Fibroblast of lung (primary cell): ENCODE data around the gene AACS. TPM values are rescaled to one million over a fixed set of nuclear protein-coding genes. Genes with fewer than 3 reads are reported as not detected.
"Not testable (repeated sequence)": the region's sequence is repeated elsewhere in the genome, so short reads cannot be mapped to it uniquely, and the experiment has no call there.

Source experiments
- DNase-seq, 2 donors: peaks; one replicate each; pipeline versions ENCODE4 v3.0.0 to v3.0.0-alpha.2; 2010; ENCODE audit warnings: low read depth in 2 of 2
- H2AFZ ChIP-seq: 2 replicates; pipeline ENCODE4 v1.5.1; 2012; ENCODE audit warnings: low read length, control low read depth, inconsistent platforms
- H3K27ac ChIP-seq: 2 replicates; pipeline ENCODE4 v1.5.1; 2011; ENCODE audit warnings: low read length, control low read depth; ENCODE audit not compliant: insufficient read depth
- H3K27me3 ChIP-seq: 2 replicates; pipeline ENCODE4 v1.5.1; 2011; ENCODE audit warnings: mild to moderate bottlenecking, low read length; ENCODE audit not compliant: control insufficient read depth, insufficient read depth
- H3K36me3 ChIP-seq: 2 replicates; pipeline ENCODE4 v1.5.1; 2011; ENCODE audit warnings: low read length; ENCODE audit not compliant: control insufficient read depth, insufficient read depth
- H3K4me1 ChIP-seq: 2 replicates; pipeline ENCODE4 v1.5.1; 2011; ENCODE audit warnings: low read length; ENCODE audit not compliant: control insufficient read depth, insufficient read depth; ENCODE audit errors: extremely low read depth
- H3K4me2 ChIP-seq: 2 replicates; pipeline ENCODE4 v1.5.1; 2011; ENCODE audit warnings: low read length, control low read depth; ENCODE audit not compliant: insufficient read depth; ENCODE audit errors: extremely low read depth
- H3K4me3 ChIP-seq, 4 experiments: fragments of 200-600 bp in 1 of 4; sonication (generic) in 1 of 4; replicated peaks in 1 of 4; 2 replicates each; pipeline ENCODE4 v1.5.1; 2011 to 2016; ENCODE audit warnings: low read length in 4 of 4, low read depth in 3 of 4, mild to moderate bottlenecking in 3 of 4, control low read depth in 2 of 4, inconsistent platforms in 1 of 4, mixed read lengths in 1 of 4; ENCODE audit not compliant: insufficient read depth in 1 of 4; ENCODE audit errors: control extremely low read depth in 1 of 4
- H3K79me2 ChIP-seq: 2 replicates; pipeline ENCODE4 v1.5.1; 2012; ENCODE audit warnings: mild to moderate bottlenecking, low read length, inconsistent platforms; ENCODE audit not compliant: control insufficient read depth, insufficient read depth
- H3K9ac ChIP-seq: 2 replicates; pipeline ENCODE4 v1.5.1; 2011; ENCODE audit warnings: mild to moderate bottlenecking, low read length, control low read depth; ENCODE audit not compliant: insufficient read depth
- H3K9me3 ChIP-seq: 2 replicates; pipeline ENCODE4 v1.5.1; 2012; ENCODE audit warnings: low read depth, low read length; ENCODE audit not compliant: control insufficient read depth, insufficient read depth
- H4K20me1 ChIP-seq: 2 replicates; pipeline ENCODE4 v1.5.1; 2011; ENCODE audit warnings: low read length; ENCODE audit not compliant: control insufficient read depth, insufficient read depth; ENCODE audit errors: extremely low read depth
- CTCF ChIP-seq, 2 donors: IDR thresholded peaks in 1 of 2; conservative IDR thresholded peaks in 1 of 2; 1 replicate in 1 of 2; 2 replicates in 1 of 2; pipeline ENCODE4 v1.5.1; 2011 to 2012; ENCODE audit warnings: low read length in 2 of 2, control low read depth in 1 of 2, inconsistent platforms in 1 of 2, low read depth in 1 of 2, mild to moderate bottlenecking in 1 of 2
- EZH2 ChIP-seq: IDR thresholded peaks from 2 replicates; pipeline ENCODE4 v1.5.1; 2012; ENCODE audit warnings: low read length, control low read depth, mild to moderate bottlenecking; ENCODE audit errors: missing control alignments
- polyA plus RNA-seq, 2 donors: library from polyadenylated mRNA; depleted of rRNA in 1 of 2; stranded (reverse) in 1 of 2; unstranded in 1 of 2; fragments of >200 nt; gene quantifications; 2 replicates each; pipeline ENCODE4 v1.2.1, GENCODE V29; 2011 to 2012; ENCODE audit warnings: missing spikeins in 1 of 2
- total RNA-seq: library from RNA; depleted of rRNA; stranded (reverse); fragments of >200 nt; gene quantifications from 2 replicates; pipeline ENCODE4 v1.2.1, GENCODE V29; 2014

Gene AACS
- total and polyA plus RNA-seq, 2 donors (not counting 1 experiment from before 2014, with no cell fraction given), result 24.7 to 31.5 TPM

- Histone ChIP-seq H3K4me2 (no peak overlapping the region), H3K36me3 (no peaks in the 10 kb centered on the region), H3K4me1 (no peaks in the 10 kb centered on the region), H3K27me3 (no peaks in the 10 kb centered on the region), H3K79me2 (no peaks in the 10 kb centered on the region), H3K9me3 (no peaks in the 10 kb centered on the region), H4K20me1 (no peaks in the 10 kb centered on the region), H3K27ac (no peak overlapping the region), H3K4me3 (no peak overlapping the region), H3K9ac (no peak overlapping the region), H2AFZ (no peak overlapping the region)
- TF ChIP-seq CTCF (conservative IDR thresholded peaks at IDR 0.05 in 1 of 2, IDR thresholded peaks at IDR 0.05 in 1 of 2; ENCODE audit: low read depth in 1 of 2, low read length in 2 of 2) (no peak), EZH2 (no peak)
- DNase-seq, result no peak
Observed at GRCh38 chr12:125025606-125026235, 39.5 kb upstream of the AACS start.

- H3K27me3 ChIP-seq, result no peaks in the 10 kb centered on the region
Observed at GRCh38 chr12:125028106-125028505, 37.1 kb upstream of the AACS start.

GRCh38 chr12:125029761-125030358, 35.4 kb upstream of the AACS start:
- Histone ChIP-seq H3K27ac (no peak overlapping the region), H3K9ac (no peak overlapping the region), H3K4me2 (no peak overlapping the region), H3K36me3 (no peaks in the 10 kb centered on the region), H2AFZ (no peak overlapping the region), H4K20me1 (no peaks in the 10 kb centered on the region), H3K79me2 (no peaks in the 10 kb centered on the region), H3K9me3 (no peaks in the 10 kb centered on the region), H3K4me3 (no peak overlapping the region), H3K4me1 (no peaks in the 10 kb centered on the region), H3K27me3 (no peaks in the 10 kb centered on the region)
- DNase-seq, result peak in 1 of 2 donors; percentile 10
- TF ChIP-seq EZH2 (no peak), CTCF (conservative IDR thresholded peaks at IDR 0.05 in 1 of 2, IDR thresholded peaks at IDR 0.05 in 1 of 2; ENCODE audit: low read depth in 1 of 2, low read length in 2 of 2) (no peak)

More at GRCh38 chr12:125028106-125028505, 37.1 kb upstream of the AACS start:
- no peak for DNase-seq
- Histone ChIP-seq H4K20me1 (no peaks in the 10 kb centered on the region), H3K4me2 (no peak overlapping the region), H3K9me3 (no peaks in the 10 kb centered on the region), H3K79me2 (no peaks in the 10 kb centered on the region), H3K4me1 (no peaks in the 10 kb centered on the region), H3K36me3 (no peaks in the 10 kb centered on the region), H3K27ac (no peak overlapping the region), H2AFZ (no peak overlapping the region), H3K4me3 (no peak overlapping the region), H3K9ac (no peak overlapping the region)
- no peak for TF ChIP-seq CTCF (conservative IDR thresholded peaks at IDR 0.05 in 1 of 2, IDR thresholded peaks at IDR 0.05 in 1 of 2; ENCODE audit: low read depth in 1 of 2, low read length in 2 of 2)
- no peak for TF ChIP-seq EZH2

- H3K4me1 ChIP-seq, H3K36me3 ChIP-seq, H3K4me3 ChIP-seq, H2AFZ ChIP-seq, H3K79me2 ChIP-seq, H3K27ac ChIP-seq, H3K27me3 ChIP-seq, H3K9ac ChIP-seq, H4K20me1 ChIP-seq, H3K9me3 ChIP-seq, DNase-seq, H3K4me2 ChIP-seq: not testable (repeated sequence)
Observed at GRCh38 chr12:125031471-125031870, 33.8 kb upstream of the AACS start.
